Naive thymus-derived CD4-positive, alpha-beta T cell (primary cell): ENCODE measurements around the gene MIX23. TPM values are rescaled to one million over a fixed set of nuclear protein-coding genes. Genes with fewer than 3 reads are reported as not detected.
"Not testable (repeated sequence)": the region's sequence is repeated elsewhere in the genome, so short reads cannot be mapped to it uniquely, and the experiment has no call there.

ENCODE experiments used
- ATAC-seq: fragments of 150-1000 bp; cut with Tn5 transposase; 2 replicates; pipeline ENCODE4 v1.10.0; 2021; ENCODE audit warnings: mild to moderate bottlenecking, moderate library complexity
- CTCF ChIA-PET: fragments of 350-600 bp; sonication (Branson Sonifier 250); formaldehyde crosslinking; loops from one replicate; lab custom pipeline; 2021; ENCODE audit warnings: antibody characterized with exemption; lab: Charles Lee
- POLR2A ChIA-PET: fragments of 350-600 bp; sonication (Branson Sonifier 250); formaldehyde crosslinking; loops from one replicate; lab custom pipeline; 2021; ENCODE audit warnings: antibody characterized with exemption, inconsistent platforms; lab: Charles Lee
- DNase-seq, 9 donors: peaks; one replicate each; pipeline versions ENCODE4 v3.0.0 to v3.0.0-alpha.2; 2020 to 2022; ENCODE audit warnings: mixed read lengths in 1 of 9
- H3K27ac ChIP-seq: one replicate; pipeline ENCODE4 v1.7.0; 2013; ENCODE audit warnings: mild to moderate bottlenecking, low read depth, low read length, moderate library complexity
- H3K27me3 ChIP-seq, 2 donors: one replicate each; pipeline ENCODE4 v1.7.0; 2013; ENCODE audit warnings: low read length in 2 of 2, mild to moderate bottlenecking in 2 of 2, moderate library complexity in 2 of 2; ENCODE audit not compliant: control insufficient read depth in 2 of 2, insufficient read depth in 2 of 2
- H3K36me3 ChIP-seq, 3 experiments: 1 replicate in 2 of 3; 2 replicates in 1 of 3; pipeline ENCODE4 v1.7.0; 2013; ENCODE audit warnings: low read length in 3 of 3, mild to moderate bottlenecking in 3 of 3, moderate library complexity in 1 of 3; ENCODE audit not compliant: insufficient read depth in 3 of 3, control insufficient read depth in 2 of 3
- H3K4me1 ChIP-seq, 2 donors: one replicate each; pipeline ENCODE4 v1.7.0; 2013; ENCODE audit warnings: low read length in 2 of 2, mild to moderate bottlenecking in 2 of 2, moderate library complexity in 1 of 2; ENCODE audit not compliant: control insufficient read depth in 2 of 2, insufficient read depth in 2 of 2
- H3K4me3 ChIP-seq: 2 replicates; pipeline ENCODE4 v1.7.0; 2013; ENCODE audit warnings: mild to moderate bottlenecking, low read length
- H3K9me3 ChIP-seq, 3 experiments: 1 replicate in 2 of 3; 2 replicates in 1 of 3; pipeline ENCODE4 v1.7.0; 2013; ENCODE audit warnings: low read length in 3 of 3; ENCODE audit not compliant: control insufficient read depth in 2 of 3
- H3K27ac Mint-ChIP-seq, 9 donors: one replicate each; pipeline ENCODE4 v1.8.0; 2020 to 2022; ENCODE audit warnings: mixed read lengths in 9 of 9, mild to moderate bottlenecking in 8 of 9, moderate library complexity in 5 of 9, inconsistent platforms in 2 of 9
- H3K27me3 Mint-ChIP-seq, 5 donors: one replicate each; pipeline ENCODE4 v1.8.0; 2021 to 2022; ENCODE audit warnings: mixed read lengths in 5 of 5, mild to moderate bottlenecking in 1 of 5
- H3K36me3 Mint-ChIP-seq, 5 donors: one replicate each; pipeline ENCODE4 v1.8.0; 2020 to 2022; ENCODE audit warnings: mixed read lengths in 5 of 5, mild to moderate bottlenecking in 3 of 5, inconsistent platforms in 1 of 5
- H3K4me1 Mint-ChIP-seq, 7 donors: one replicate each; pipeline ENCODE4 v1.8.0; 2020 to 2022; ENCODE audit warnings: mixed read lengths in 7 of 7, mild to moderate bottlenecking in 3 of 7, inconsistent platforms in 1 of 7
- H3K4me3 Mint-ChIP-seq, 10 donors: one replicate each; pipeline ENCODE4 v1.8.0; 2020 to 2022; ENCODE audit warnings: mild to moderate bottlenecking in 10 of 10, mixed read lengths in 10 of 10, moderate library complexity in 6 of 10, inconsistent platforms in 2 of 10
- H3K9me3 Mint-ChIP-seq, 11 donors: one replicate each; pipeline ENCODE4 v1.8.0; 2020 to 2022; ENCODE audit warnings: mixed read lengths in 11 of 11, mild to moderate bottlenecking in 4 of 11, inconsistent platforms in 1 of 11, moderate library complexity in 1 of 11
- intact Hi-C, 2 donors: fragments of 100-400 bp; cut with micrococcal nuclease; formaldehyde crosslinking; loops; one replicate each; pipeline ENCODE4 v1.15.1; 2023
- polyA plus RNA-seq, 2 donors: library from polyadenylated mRNA; unstranded; fragments of 300-500 nt; fragmentation: Illumina TruSeq; gene quantifications; one replicate each; pipeline ENCODE4 v1.2.3, GENCODE V29; 2021
- total RNA-seq, 6 experiments: library from RNA in 5 of 6; stranded (reverse) in 5 of 6; gene quantifications; 1 replicate in 5 of 6; 2 replicates in 1 of 6; pipeline ENCODE4 v1.2.3 and lab custom pipeline; 2021 to 2026

MIX23 gene
- total and polyA plus RNA-seq, 7 experiments from 2014 or later: 11.6 to 47.7 (median 26.3) TPM

GRCh38 chr3:122383771-122384697, 1.0 kb upstream of the MIX23 start, which contains the start of gene FAM162A:
TSS of gene FAM162A (plus strand) at chr3:122384182. CDS start at chr3:122384266, 84 bp downstream.
- peak; percentile 98 for ATAC-seq
- H3K4me3 Mint-ChIP-seq: peak within 1 kb of the TSS; percentile 87 to 99 (median 95)
- peak within 1 kb of the TSS; percentile 85 for H3K27ac ChIP-seq
- H3K36me3 Mint-ChIP-seq: peaks cover 0 to 24% (median 0%) of the 10 kb centered on the region in 5 donors
- H3K9me3 ChIP-seq: no peaks in the 10 kb centered on the region
- ChIA-PET POLR2A (interaction anchor here (0.6 to 5.2 kb wide), 20 partner anchors 9 to 1203 kb away, joined by 3 to 112 read pairs (median 5); partner anchors contain the start of genes DTX3L, EAF2, HACD2 and HSPBAP1), CTCF (interaction anchor here (0.7 to 2.1 kb wide), 5 partner anchors 9 to 410 kb away, joined by 3 to 13 read pairs (median 3); partner anchors contain the start of genes HSPBAP1 and WDR5B)
- peaks cover 0 to 6% (median 0%) of the 10 kb centered on the region in 3 experiments for H3K36me3 ChIP-seq
- peak within 1 kb of the TSS; percentile 84 for H3K4me3 ChIP-seq
- H3K4me1 Mint-ChIP-seq: peaks cover 18 to 69% (median 55%) of the 10 kb centered on the region in 7 donors
- H3K27me3 ChIP-seq: no peaks in the 10 kb centered on the region
- H3K27ac Mint-ChIP-seq: peak within 1 kb of the TSS; percentile 88 to 98 (median 95)
- intact Hi-C loops: loop anchor here (1.0 to 10.0 kb wide), 22 partner anchors 9 to 1787 kb away; partner anchors contain the start of genes EAF2 (in 2 of the 2), GOLGB1 (in 2 of the 2), HACD2 (in 2 of the 2) and HCLS1 (in 2 of the 2)
- H3K4me1 ChIP-seq: peaks cover 12 to 15% of the 10 kb centered on the region in 2 donors
- peak; percentile 90 to 94 (median 92) for DNase-seq
- no peaks in the 10 kb centered on the region for H3K9me3 Mint-ChIP-seq
- H3K27me3 Mint-ChIP-seq: no peaks in the 10 kb centered on the region

GRCh38 chr3:122377975-122378374, 5.1 kb downstream of the MIX23 start:
- DNase-seq (no peak), ATAC-seq (no peak)
- H3K27ac Mint-ChIP-seq: no peak overlapping the region
- H3K27me3 ChIP-seq: no peaks in the 10 kb centered on the region
- peaks cover 15 to 38% (median 25%) of the 10 kb centered on the region in 7 donors for H3K4me1 Mint-ChIP-seq
- H3K9me3 Mint-ChIP-seq: peaks cover 0 to 2% (median 0%) of the 10 kb centered on the region in 11 donors
- H3K4me1 ChIP-seq: peaks cover 0 to 5% of the 10 kb centered on the region in 2 donors
- no peaks in the 10 kb centered on the region for H3K9me3 ChIP-seq
- H3K36me3 ChIP-seq: no peaks in the 10 kb centered on the region
- no peaks in the 10 kb centered on the region for H3K27me3 Mint-ChIP-seq
- no peak overlapping the region for H3K4me3 ChIP-seq
- H3K36me3 Mint-ChIP-seq: peaks cover 0 to 16% (median 10%) of the 10 kb centered on the region in 5 donors
- CTCF ChIA-PET: no interaction called here
- POLR2A ChIA-PET: no interaction called here
- intact Hi-C loops: no loop called here
- no peak overlapping the region for H3K4me3 Mint-ChIP-seq
- no peak overlapping the region for H3K27ac ChIP-seq

DNA sequence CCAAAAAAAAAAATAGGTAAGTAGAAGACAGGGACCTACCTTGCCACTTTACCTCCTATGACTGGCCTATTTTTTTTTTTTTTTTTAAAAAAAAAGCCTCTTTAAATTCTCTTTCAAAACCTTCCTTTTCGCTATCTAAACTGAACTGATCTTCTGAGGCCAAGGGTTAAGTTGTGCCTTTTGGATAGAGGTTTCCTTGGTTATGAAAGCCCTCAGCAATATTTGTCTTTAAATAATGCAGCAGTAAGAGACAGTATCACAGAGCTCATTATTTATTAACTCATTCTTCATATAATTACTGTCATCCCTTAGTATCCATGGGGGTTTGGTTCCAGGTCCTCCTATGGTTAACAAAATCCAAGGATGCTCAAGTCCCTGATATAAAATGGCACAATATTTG, 9.0 kb downstream of the MIX23 start:
- Mint-ChIP-seq H3K27me3 (no peaks in the 10 kb centered on the region), H3K27ac (no peak overlapping the region), H3K4me1 (peaks cover 4 to 20% (median 11%) of the 10 kb centered on the region in 7 donors), H3K4me3 (no peak overlapping the region), H3K9me3 (peaks cover 0 to 2% (median 0%) of the 10 kb centered on the region in 11 donors), H3K36me3 (peaks cover 4 to 28% (median 15%) of the 10 kb centered on the region in 5 donors)
- Histone ChIP-seq H3K4me1 (no peaks in the 10 kb centered on the region), H3K9me3 (no peaks in the 10 kb centered on the region), H3K27ac (no peak overlapping the region), H3K4me3 (no peak overlapping the region), H3K27me3 (no peaks in the 10 kb centered on the region), H3K36me3 (peaks cover 0 to 14% (median 5%) of the 10 kb centered on the region in 3 experiments)
- ATAC-seq (no peak), DNase-seq (no peak)
- intact Hi-C loops: no loop called here
- ChIA-PET CTCF (no interaction called here), POLR2A (no interaction called here)

GRCh38 chr3:122366379-122366749, 16.7 kb downstream of the MIX23 start:
- no peak for DNase-seq
- H3K4me1 ChIP-seq: no peaks in the 10 kb centered on the region
- no peak for ATAC-seq
- no peaks in the 10 kb centered on the region for H3K9me3 ChIP-seq
- peaks cover 5 to 50% (median 8%) of the 10 kb centered on the region in 5 donors for H3K36me3 Mint-ChIP-seq
- H3K4me3 Mint-ChIP-seq: no peak overlapping the region
- peaks cover 4 to 61% (median 5%) of the 10 kb centered on the region in 3 experiments for H3K36me3 ChIP-seq
- H3K4me3 ChIP-seq: no peak overlapping the region
- no peak overlapping the region for H3K27ac Mint-ChIP-seq
- H3K27me3 ChIP-seq: no peaks in the 10 kb centered on the region
- intact Hi-C loops: no loop called here
- CTCF ChIA-PET: interaction anchor here (0.6 kb wide), 1 partner anchor 329 kb away, joined by 3 read pairs; no protein-coding TSS in a partner anchor
- POLR2A ChIA-PET: no interaction called here
- H3K9me3 Mint-ChIP-seq: no peaks in the 10 kb centered on the region
- H3K27ac ChIP-seq: no peak overlapping the region
- no peaks in the 10 kb centered on the region for H3K27me3 Mint-ChIP-seq
- peaks cover 0 to 35% (median 0%) of the 10 kb centered on the region in 7 donors for H3K4me1 Mint-ChIP-seq

- H3K27ac ChIP-seq, ATAC-seq, H3K27me3 Mint-ChIP-seq, H3K27me3 ChIP-seq, H3K4me3 ChIP-seq, H3K4me1 ChIP-seq, POLR2A ChIA-PET, DNase-seq, H3K9me3 Mint-ChIP-seq, H3K9me3 ChIP-seq, intact Hi-C loops: not testable (repeated sequence)
- CTCF ChIA-PET: interaction anchor here (0.6 kb wide), 1 partner anchor 329 kb away, joined by 3 read pairs; no protein-coding TSS in a partner anchor
- H3K27ac Mint-ChIP-seq: peak overlapping the region in 1 of 9 donors; percentile 72
- peaks cover 0 to 31% (median 0%) of the 10 kb centered on the region in 7 donors for H3K4me1 Mint-ChIP-seq
- peaks cover 4 to 60% (median 5%) of the 10 kb centered on the region in 3 experiments for H3K36me3 ChIP-seq
- peaks cover 4 to 46% (median 7%) of the 10 kb centered on the region in 5 donors for H3K36me3 Mint-ChIP-seq
- peak overlapping the region in 1 of 10 donors; percentile 12 for H3K4me3 Mint-ChIP-seq
These were observed 17.3 kb downstream of the MIX23 start for GRCh38 chr3:122365582-122366378.

DNA sequence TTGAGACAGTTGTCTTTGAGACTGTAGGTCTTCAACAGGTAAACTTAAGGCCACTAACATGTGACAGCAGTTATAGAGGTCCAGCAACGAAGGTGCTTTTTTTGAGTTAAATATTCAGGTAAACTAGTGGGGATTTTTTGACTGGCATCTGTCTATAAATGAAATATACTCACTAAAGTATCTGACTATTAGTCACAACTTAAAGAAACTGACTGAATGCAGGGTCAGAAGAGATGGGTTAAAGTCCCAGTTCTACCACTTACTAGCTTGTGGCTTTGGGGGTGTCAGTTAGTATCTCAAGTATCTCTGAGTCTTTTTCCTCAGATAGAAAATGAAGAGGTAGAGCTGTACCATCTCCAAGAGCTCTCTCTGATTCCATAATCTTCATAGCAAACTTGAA, 18.0 kb downstream of the MIX23 start:
- peaks cover 4 to 55% (median 5%) of the 10 kb centered on the region in 3 experiments for H3K36me3 ChIP-seq
- intact Hi-C loops: no loop called here
- no peak for ATAC-seq

More for the DNA sequence above, 18.0 kb downstream of the MIX23 start:
- no peaks in the 10 kb centered on the region for H3K9me3 Mint-ChIP-seq
- ChIA-PET CTCF (no interaction called here), POLR2A (no interaction called here)
- H3K36me3 Mint-ChIP-seq: peaks cover 4 to 50% (median 7%) of the 10 kb centered on the region in 5 donors
- Histone ChIP-seq H3K4me3 (no peak overlapping the region), H3K27ac (no peak overlapping the region), H3K27me3 (no peaks in the 10 kb centered on the region), H3K4me1 (no peaks in the 10 kb centered on the region), H3K9me3 (no peaks in the 10 kb centered on the region)
- no peak for DNase-seq
- H3K4me1 Mint-ChIP-seq: peaks cover 0 to 31% (median 0%) of the 10 kb centered on the region in 7 donors
- no peaks in the 10 kb centered on the region for H3K27me3 Mint-ChIP-seq
- no peak overlapping the region for H3K4me3 Mint-ChIP-seq
- peak overlapping the region in 1 of 9 donors; percentile 72 for H3K27ac Mint-ChIP-seq
